GM18511 (cell line): ENCODE measurements around the gene HID1.
"Not testable (repeated sequence)": the region's sequence is repeated elsewhere in the genome, so short reads cannot be mapped to it uniquely, and the experiment has no call there.

ENCODE experiments used
- ATAC-seq: cut with Tn5 transposase; IDR thresholded peaks from one replicate; pipeline ENCODE4 v1.9.1; 2021; ENCODE audit warnings: mild to moderate bottlenecking, moderate library complexity; ENCODE audit not compliant: unreplicated experiment

HID1 gene

GRCh38 chr17:74969501-74969900 lies 3.1 kb downstream of the HID1 start:
- not testable (repeated sequence) for ATAC-seq

DNA sequence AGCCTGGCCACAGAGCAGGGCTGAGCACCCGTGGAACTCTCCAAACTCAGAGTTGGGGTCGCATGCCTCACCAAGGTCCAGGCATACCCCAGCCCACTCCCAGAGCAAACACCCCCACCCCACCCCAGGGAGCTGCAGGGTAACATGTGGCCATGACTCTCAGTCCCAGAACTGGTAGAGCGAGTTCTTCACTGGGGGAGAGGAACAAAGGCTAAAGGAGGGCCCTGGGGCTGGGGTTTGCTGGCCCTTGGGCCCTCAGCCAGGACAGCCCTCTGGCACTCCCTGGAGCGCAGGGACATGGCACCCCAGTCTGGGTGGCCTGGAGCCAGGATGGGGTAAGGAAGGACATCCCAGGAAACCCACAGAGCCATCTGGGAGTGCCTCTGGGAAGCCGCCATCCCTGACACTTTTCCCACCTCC lies 4.2 kb downstream of the HID1 start:
- no peak for ATAC-seq

DNA sequence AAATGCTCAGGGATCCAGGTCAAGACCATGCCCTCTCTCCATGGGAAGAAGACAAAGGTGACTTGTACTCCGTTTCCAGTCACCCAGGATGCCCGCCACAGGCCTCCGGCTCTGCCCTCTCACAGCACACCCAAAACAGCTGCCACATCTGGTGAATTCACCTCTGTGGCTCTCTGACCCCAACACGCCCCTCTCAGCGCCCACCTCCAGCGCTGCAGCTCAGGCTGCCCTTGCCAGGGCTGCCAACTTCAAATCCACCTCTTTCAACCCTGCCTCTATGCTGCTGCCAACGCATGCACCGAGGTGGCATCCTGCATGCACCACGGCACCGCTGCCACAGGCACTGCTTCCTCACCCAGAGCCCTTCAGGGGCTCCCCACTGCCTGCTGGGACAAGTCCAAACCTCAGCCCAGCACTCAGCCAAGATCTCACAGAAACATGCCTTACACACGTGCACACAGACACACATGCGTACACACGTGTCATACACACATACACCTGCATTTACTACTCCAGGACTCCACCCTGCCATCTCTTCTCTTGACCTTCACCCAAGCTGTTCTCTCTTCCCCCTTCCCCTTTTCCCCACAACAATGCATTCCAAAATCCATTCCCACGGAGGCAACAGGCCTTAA lies 7.5 kb downstream of the HID1 start:
- no peak for ATAC-seq

GRCh38 chr17:74964246-74964761 lies 8.3 kb downstream of the HID1 start:
- no peak for ATAC-seq

- no peak for ATAC-seq
Measured at GRCh38 chr17:74963656-74964055, 8.9 kb downstream of the HID1 start.

GRCh38 chr17:74962622-74963394 lies 9.8 kb downstream of the HID1 start:
- ATAC-seq, result no peak

GRCh38 chr17:74961657-74962350 lies 10.8 kb downstream of the HID1 start:
- ATAC-seq, result no peak

DNA sequence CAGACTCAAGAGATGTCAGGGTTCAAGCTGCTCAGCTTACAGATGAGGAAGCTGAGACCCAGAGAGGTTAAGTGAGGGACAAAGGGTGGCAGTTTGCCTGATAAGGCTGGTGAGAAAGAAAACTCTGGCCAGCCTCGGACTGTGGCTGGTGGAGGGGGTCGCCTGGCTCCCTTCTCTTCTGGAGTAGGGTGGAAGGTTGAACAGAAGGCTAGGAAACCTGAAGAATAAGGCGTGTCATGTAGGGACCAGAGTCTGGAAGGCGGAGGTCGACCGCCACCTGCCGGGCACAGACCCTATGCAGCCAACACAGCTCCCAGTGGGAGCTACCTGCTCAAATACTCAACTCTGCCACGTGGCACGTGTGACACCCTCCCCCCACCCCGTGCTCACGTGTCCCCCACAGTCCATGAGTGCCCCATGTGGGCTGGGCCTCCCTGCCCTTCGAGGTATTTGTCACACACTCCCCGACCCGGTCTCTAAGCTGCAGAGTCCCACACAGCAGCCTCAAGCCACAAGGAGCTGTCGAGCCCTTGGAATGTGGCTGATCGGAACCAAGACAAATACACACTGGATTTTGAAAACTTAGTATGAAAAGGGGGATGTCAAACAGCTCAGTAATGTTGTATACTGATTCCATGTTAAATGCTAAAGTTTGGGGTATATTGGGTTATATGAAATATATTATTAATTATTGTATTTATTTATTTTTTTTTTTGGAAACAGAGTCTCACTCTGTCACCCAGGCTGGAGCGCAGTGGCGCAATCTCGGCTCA lies 11.8 kb downstream of the HID1 start:
- no peak for ATAC-seq

- ATAC-seq, result no peak
Measured at GRCh38 chr17:74959826-74960515, 12.6 kb downstream of the HID1 start.

GRCh38 chr17:74957935-74958740 lies 14.4 kb downstream of the HID1 start:
- no peak for ATAC-seq

DNA sequence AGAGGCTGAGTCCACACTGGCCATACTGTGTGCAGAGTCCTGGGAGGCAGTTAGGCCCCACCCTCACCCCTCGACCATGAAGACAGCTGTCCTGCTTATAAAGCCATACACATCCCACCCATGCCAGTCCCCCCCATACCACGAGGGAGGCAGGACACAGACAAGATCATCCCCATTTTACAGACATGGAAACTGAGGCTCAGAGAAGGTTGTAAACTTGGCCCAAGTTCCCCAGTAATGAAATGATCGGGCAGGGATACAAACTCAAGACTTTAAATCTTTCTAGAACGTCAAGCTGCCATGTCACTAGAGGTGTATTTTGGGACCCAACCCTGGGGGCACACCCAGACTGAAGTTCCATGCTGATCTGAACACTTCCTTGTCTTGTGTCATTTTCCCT lies 16.5 kb downstream of the HID1 start:
- ATAC-seq, result no peak

DNA sequence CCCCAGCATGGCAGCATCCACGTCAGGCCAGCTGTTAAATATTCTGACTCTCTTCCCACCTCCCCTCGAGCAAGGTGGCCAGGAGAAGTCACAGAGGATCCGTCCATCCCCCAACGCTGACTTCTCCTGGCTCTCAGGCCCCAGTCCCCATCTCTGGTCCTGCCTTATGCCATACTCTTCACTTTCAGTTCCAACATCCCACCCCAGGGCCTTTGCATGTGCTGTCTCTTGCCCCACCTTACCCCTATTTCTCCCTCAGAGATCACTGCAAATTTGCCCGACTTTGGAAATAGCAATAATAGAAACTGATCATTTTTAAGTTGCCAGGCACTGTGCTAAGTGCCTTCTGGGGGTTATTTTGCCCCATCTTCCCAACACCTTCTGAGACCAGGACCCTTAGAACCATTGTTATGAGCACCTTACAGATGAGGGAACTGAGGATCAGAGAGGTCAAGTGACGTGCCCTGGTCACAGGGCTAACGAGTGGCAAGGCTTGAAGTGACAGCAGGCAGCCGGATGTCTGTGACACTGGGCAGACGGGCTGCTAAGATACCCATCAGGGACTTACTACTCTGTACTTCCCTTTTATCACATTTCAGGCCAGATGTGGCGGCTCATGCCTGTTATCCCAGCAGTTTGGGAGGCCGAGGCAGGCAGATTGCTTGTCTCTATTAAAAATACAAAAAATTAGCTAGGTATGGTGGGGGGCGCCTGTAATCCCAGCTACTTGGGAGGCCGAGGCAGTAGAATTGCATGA lies 17.7 kb downstream of the HID1 start:
- ATAC-seq, result no peak

DNA sequence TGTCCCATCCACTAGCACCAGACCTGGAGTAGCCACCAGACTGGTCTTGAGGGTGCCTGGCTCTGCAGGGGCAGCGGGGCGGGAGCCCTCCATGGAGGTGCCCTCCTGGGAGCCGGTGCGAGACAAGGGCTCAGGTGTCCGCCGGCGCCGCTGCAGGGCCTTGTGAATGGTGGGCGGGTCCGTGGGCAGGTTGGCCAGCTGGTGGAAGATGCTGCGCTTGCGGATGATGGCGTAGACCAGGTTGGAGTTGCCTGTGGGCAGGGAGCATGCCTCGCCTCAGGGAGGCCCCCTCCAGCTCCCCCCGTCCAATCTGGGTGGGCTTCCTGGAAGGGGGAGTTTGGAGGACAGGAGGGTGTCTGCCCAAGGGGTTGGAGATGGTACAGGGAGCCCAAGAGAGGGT lies 18.4 kb downstream of the HID1 start:
- no peak for ATAC-seq

DNA sequence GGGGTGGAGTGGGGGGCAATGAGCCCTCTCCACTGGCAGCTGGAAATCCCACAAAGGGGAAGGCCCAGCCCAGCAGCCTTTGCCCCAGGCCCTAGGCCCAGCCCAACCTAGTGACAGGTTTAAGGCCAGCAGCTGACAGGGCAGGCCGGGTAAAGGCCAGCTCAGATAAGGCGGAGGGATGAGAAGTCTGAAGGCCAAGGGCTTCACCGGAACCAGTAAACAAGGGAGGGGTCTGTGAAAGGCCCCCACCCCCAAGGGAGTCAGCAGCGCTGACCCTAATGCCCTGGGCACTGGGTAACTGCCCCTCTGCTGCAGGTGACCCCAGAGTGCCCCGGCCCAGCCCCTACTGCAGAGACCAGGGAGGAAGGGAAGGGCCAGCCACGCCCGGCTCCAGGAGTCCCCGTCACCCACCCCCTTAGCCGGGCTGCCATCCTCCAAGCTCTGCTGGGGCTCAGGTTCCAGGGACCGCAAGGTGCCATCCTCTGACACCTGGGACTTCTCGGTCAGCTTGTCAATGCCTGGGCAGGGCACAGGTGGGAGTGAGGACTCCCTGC lies 19.3 kb downstream of the HID1 start:
- no peak for ATAC-seq

DNA sequence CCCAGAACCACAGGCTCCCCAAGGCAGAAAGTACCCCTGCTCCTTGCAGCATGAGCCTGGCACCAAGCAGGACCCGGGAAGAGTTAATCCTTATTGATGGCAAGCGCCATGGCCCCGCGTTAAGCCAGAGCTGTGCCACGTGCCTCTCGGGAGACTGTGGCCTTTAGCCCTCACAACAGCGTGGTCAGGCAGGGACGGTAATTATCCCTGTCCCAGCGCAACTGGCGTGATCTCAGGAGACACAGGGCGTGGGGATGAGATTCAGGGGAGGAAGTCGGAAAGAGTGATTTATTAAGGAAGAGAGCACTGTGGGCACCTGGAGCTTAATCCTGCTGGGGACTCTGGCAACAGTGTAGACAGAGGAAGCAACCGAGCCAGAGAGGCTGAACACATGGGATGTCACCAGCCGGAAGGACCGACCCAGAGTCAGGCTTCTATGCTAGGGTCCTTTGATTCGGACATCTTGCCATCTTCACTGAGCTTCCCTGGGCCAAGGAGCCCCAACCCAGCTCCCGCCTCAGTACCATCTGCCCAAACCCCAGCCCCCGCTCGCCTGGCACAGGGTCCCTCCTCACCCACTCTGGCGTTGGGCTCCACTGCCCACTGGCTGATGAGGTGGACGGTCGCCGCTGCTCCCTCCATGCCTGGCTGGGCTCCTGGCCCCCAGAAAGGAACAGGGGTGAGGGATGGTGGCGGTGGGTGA lies 20.0 kb downstream of the HID1 start:
- no peak for ATAC-seq

DNA sequence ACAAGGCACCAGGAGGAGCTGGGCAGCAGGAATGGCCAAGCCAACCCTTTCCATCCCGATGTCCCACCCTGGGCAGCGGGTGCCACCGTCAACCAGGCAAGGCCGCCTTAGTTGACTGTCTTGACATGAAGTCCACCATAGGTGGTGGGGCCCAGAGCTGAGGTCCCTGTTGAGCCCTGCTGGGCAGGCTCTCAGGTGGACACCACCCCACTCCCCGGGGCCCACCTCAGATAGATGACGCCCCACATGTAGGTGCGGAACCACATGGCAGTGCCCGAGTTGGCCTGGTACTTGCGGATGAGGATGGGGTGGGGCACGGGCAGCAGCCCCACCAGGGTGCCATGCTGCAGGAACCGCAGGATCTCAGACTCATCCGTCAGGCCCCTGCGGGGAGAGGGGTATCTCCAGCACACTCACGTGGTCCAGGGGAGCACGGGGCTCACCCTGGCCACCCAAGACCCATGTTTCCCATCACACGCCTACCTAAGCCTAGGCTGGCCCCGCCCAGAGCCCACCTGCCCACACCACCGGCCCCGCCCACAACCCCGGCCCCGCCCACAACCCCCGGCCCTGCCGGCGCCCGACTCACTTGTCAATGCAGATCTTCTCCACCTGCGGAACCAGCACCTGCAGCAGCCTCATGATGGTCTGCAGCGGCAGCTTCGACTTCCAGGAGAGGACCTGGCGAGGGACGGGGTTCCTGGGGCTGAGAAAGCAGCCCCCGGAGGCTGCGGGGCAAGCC lies 20.7 kb downstream of the HID1 start:
- no peak for ATAC-seq

- no peak for ATAC-seq
Measured at GRCh38 chr17:74951065-74951464, 21.5 kb downstream of the HID1 start.
